SW 1271 (cell line): ENCODE data around the gene ARMH2.
A peak's percentile ranks its signal among the peaks of the same experiment; 100 is the strongest.
"Not testable (repeated sequence)": the region's sequence is repeated elsewhere in the genome, so short reads cannot be mapped to it uniquely, and the experiment has no call there.

Experiments
- DNase-seq, 2 experiments: peaks; one replicate each; lab custom pipeline; 2025; lab: John Stamatoyannopoulos, UW

Gene ARMH2

DNA sequence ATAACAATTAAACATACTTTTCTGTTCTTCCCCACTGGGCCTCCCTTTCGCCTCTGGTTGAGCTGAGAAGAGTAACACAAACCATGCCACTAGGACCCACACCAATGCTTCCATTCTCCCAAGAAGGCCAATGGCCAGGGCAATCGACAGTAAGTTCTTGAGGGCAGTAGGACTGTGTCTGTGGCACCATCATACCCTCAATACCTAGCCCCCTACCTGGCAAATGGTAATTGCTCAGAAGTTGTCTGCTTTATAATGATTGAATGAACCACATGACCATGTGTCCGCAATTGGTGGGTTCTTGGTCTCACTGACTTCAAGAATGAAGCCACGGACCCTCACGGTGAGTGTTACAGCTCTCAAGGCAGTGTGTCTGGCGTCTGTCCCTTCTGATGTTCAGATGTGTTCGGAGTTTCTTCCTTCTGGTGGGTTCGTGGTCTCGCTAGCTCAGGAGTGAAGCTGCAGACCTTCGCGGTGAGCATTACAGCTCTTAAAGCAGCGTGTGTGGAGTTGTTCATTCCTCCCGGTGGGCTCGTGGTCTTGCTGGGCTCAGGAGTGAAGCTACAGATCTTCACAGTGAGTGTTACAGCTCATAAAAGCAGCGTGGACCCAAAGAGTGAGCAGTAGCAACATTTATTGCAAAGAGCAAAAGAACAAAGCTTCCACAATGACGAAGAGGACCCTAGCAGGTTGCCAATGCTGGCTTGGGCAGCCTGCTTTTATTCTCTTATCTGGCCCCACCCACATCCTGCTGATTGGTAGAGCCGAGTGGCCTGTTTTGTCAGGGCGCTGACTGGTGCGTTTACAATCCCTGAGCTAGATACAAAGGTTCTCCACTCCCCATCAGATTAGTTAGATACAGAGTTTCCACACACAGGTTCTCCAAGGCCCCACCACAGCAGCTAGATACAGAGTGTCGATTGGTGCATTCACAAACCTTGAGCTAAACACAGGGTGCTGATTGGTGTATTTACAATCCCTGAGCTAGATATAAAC is 33.6 kb downstream of the ARMH2 start:
- DNase-seq: not testable (repeated sequence)

- DNase-seq: no peak
Measured at GRCh38 chr6:24763578-24763977, 35.1 kb downstream of the ARMH2 start.

DNA sequence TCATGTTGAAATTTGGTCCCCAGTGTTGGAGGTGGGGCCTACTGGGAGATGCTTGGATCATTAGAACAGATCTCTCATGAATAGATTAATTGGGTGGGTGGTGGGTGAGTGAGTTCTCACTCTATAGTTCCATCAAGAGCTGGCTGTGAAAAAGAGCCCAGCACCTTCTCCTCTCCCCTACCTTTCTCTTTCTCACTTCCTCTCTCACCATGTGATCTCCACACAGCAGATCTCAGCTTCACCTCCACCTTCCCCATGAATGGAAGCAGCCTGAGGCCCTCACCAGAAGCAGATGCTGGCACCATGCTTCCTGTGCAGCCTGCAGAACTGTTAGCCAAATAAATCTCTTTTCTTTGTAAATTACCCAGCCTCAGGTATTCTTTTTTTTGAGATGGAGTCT is 36.9 kb downstream of the ARMH2 start:
- no peak for DNase-seq

DNA sequence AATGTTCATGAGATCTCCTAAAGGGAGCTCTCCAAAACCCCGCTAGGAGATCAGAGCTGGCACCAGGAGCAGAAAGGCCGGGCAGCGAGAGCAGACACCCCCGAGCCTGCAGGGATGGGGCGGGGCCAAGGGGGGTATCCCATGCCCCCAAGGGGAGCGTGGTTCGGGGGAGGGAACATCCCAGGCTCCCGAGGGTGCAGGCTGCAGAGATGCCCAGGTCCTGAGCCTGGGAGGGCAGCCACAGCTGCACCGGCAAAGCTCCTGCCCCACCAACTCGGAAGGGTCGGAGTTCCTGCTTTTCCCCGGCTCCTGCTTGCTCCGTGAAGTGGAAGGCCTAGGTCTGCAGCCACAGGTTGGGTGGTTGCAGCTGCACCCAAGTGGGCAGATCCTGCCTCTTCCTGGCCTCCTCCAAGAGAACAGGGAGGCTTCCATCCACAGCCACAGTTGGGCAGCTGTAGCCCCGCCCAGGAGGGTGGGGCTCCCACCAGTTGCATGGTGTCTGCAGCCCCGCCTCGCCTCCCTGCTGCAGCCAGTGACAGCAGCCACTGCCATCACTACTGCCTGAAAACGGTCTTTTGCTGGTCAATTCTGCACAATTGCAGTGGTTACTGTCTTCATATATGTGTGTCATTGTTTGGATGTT is 37.4 kb downstream of the ARMH2 start:
- DNase-seq: peak in 1 of 2 experiments; percentile 30

DNA sequence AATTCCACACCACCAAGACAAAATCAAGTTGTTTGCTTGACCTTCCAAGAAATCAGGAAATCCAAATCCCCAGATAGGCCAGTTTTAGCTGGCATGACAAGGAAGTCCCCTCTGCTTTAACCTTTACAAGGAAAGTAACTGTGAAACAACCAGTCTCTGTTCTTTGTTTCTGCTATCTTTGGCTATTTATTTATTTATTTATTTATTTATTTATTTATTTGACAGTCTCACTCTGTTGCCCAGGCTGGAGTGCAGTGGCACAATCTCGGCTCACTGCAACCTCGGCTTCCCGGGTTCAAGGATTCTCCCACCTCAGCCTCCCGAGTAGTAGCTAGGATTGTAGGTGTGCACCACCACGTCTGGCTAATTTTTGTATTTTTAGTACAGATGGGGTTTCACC is 38.5 kb downstream of the ARMH2 start:
- no peak for DNase-seq

GRCh38 chr6:24759718-24760117 is 39.0 kb downstream of the ARMH2 start:
- no peak for DNase-seq

DNA sequence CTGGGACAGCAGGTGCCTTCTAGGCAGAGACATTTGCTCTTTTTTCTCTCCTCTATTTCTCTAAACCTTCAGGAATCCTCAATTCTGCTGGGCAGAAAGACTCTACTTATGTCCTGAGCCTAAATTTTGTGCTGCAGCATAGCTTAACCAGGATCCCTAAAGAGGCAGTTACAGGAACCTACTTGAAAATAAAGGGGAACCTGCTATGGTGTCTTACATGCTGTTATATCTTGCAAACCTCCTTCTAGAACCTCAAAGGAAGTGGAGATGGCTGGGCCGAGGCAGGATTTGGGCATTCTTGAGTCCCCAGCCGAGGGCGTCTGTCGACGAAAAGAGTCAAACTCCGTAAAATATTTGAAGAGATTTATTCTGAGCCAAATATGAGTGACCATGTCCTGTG is 41.1 kb downstream of the ARMH2 start:
- DNase-seq: no peak

GRCh38 chr6:24755279-24755678 is 43.4 kb downstream of the ARMH2 start:
- DNase-seq: no peak

- not testable (repeated sequence) for DNase-seq
Measured at GRCh38 chr6:24754378-24754777, 44.3 kb downstream of the ARMH2 start.

DNA sequence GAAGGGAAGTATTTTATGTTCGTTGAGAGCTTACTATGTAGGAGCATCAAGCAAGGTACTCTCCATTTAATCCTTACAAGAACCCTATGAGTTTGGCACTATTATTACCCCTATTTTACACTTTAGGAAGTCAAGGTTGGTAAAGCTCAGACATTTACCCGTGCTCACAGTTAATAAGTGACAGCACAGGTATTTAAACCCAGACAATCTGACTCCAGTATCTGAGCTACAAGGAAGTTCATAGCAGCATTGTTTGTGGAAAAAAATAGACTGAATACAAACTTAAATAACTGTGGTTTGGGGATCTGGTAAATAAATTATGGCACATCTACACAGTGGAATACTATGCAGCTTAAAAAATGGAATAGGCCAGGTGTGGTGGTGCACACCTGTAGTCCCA is 45.2 kb downstream of the ARMH2 start:
- no peak for DNase-seq

DNA sequence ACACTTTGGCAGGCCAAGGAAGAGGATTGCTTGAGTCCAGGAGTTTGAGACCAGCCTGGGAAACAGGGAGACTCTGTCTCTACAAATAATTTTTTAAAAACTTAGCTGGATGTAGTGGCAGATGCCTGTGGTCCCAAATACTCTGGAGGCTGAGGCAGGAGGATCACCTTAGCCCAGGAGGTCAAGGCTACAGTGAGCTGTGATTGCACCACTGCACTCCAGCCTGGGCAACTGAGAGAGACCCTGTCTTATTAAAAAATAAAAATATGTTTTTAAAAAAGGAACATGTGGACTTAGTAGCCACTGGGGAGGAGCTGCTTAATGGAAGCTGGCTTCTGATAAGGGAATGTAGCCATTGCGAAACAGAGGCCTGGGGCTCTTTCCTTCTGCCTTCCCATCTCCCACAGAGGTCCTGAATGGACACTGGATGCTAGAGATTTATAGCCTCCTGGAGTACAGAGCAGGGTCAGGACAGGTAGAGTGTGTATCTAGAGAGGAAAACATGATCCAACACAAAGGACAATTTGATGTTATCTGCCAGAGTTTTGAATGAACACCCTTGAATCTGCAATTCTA is 45.7 kb downstream of the ARMH2 start:
- DNase-seq: no peak

GRCh38 chr6:24752503-24752902 is 46.2 kb downstream of the ARMH2 start:
- no peak for DNase-seq

- not testable (repeated sequence) for DNase-seq
Measured at GRCh38 chr6:24750878-24751277, 47.8 kb downstream of the ARMH2 start.

- no peak for DNase-seq
Measured at GRCh38 chr6:24749297-24749696, 49.4 kb downstream of the ARMH2 start.
